Activated naive CD8-positive, alpha-beta T cell treated with anti-CD3 and anti-CD28 coated beads for 36 hours (primary cell): Measurements from ENCODE around the gene PGS1. TPM values are rescaled to one million over a fixed set of nuclear protein-coding genes. Genes with fewer than 3 reads are reported as not detected.
"Not testable (repeated sequence)": the region's sequence is repeated elsewhere in the genome, so short reads cannot be mapped to it uniquely, and the experiment has no call there.

Experiments used
- DNase-seq: peaks from one replicate; pipeline ENCODE4 v3.0.0; 2021
- H3K27ac Mint-ChIP-seq: one replicate; pipeline ENCODE4 v1.8.0; 2022; ENCODE audit warnings: mild to moderate bottlenecking, moderate library complexity, mixed read lengths
- H3K27me3 Mint-ChIP-seq: one replicate; pipeline ENCODE4 v1.8.0; 2022; ENCODE audit warnings: mild to moderate bottlenecking, mixed read lengths
- H3K36me3 Mint-ChIP-seq: one replicate; pipeline ENCODE4 v1.8.0; 2021; ENCODE audit warnings: mild to moderate bottlenecking, mixed read lengths
- H3K4me1 Mint-ChIP-seq: one replicate; pipeline ENCODE4 v1.8.0; 2021; ENCODE audit warnings: mixed read lengths
- H3K4me3 Mint-ChIP-seq: one replicate; pipeline ENCODE4 v1.8.0; 2022; ENCODE audit warnings: mild to moderate bottlenecking, moderate library complexity, mixed read lengths
- H3K9me3 Mint-ChIP-seq: one replicate; pipeline ENCODE4 v1.8.0; 2022; ENCODE audit warnings: mixed read lengths
- total RNA-seq, 2 experiments: library from RNA; stranded (reverse); gene quantifications; one replicate each; pipeline ENCODE4 v1.2.3, GENCODE V29; 2021

Gene PGS1
- total RNA-seq, 2 experiments from 2014 or later = 39.1 to 43.7 TPM

DNA sequence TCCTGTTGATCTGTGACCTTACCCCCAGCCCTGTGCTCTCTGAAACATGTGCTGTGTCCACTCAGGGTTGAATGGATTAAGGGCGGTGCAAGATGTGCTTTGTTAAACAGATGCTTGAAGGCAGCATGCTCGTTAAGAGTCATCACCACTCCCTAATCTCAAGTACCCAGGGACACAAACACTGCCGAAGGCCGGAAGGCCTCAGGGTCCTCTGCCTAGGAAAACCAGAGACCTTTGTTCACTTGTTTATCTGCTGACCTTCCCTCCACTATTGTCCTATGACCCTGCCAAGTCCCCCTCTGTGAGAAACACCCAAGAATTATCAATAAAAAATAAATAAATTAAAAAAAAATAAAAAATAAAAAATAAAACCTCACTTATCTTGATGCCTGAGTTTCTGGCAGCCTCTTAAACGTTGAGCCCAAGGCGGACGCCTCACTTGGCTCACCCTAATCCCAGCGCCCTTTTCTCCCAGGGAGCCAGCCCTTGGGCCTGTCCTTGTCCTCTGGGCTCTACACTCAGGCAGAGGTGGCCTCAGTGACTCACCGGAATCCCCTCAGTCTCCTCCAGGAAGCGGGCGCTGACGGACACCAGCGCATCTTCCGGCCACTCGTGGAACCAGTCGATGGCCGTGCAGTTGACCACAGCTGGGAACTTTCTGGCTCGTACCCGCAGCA is 87.8 kb downstream of the PGS1 start:
- DNase-seq, H3K27me3 Mint-ChIP-seq, H3K9me3 Mint-ChIP-seq, H3K36me3 Mint-ChIP-seq, H3K4me3 Mint-ChIP-seq, H3K4me1 Mint-ChIP-seq, H3K27ac Mint-ChIP-seq: not testable (repeated sequence)

GRCh38 chr17:78466786-78467715 is 88.6 kb downstream of the PGS1 start:
- H3K36me3 Mint-ChIP-seq = no peaks in the 10 kb centered on the region
- H3K9me3 Mint-ChIP-seq = no peaks in the 10 kb centered on the region
- no peaks in the 10 kb centered on the region for H3K4me1 Mint-ChIP-seq
- no peak for DNase-seq
- no peaks in the 10 kb centered on the region for H3K27me3 Mint-ChIP-seq
- H3K27ac Mint-ChIP-seq = no peak overlapping the region
- no peak overlapping the region for H3K4me3 Mint-ChIP-seq

DNA sequence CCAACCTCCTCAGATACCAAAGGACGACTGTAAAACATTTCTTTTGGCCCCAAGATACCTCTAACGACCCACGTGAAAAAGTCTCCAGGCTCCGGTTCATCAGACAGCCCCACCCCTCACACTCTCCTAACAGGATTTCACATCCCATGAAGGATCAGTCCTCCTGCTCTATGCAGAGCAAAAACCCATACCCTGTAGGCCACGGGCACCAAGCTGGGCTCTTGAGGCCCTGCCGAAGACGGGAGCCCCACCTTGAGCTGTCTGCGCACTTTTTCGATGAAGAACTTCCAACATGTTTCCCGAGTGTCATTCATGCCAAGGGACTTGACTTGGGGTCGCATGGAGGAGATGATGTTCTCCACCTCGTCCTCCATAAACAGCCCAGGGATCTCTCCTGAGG is 89.9 kb downstream of the PGS1 start:
- no peaks in the 10 kb centered on the region for H3K4me1 Mint-ChIP-seq
- no peak overlapping the region for H3K27ac Mint-ChIP-seq
- no peaks in the 10 kb centered on the region for H3K9me3 Mint-ChIP-seq
- peaks cover 5% of the 10 kb centered on the region for H3K27me3 Mint-ChIP-seq
- no peaks in the 10 kb centered on the region for H3K36me3 Mint-ChIP-seq
- no peak overlapping the region for H3K4me3 Mint-ChIP-seq
- DNase-seq = no peak

- Mint-ChIP-seq H3K27ac (no peak overlapping the region), H3K9me3 (no peaks in the 10 kb centered on the region), H3K36me3 (no peaks in the 10 kb centered on the region), H3K27me3 (peaks cover 5% of the 10 kb centered on the region), H3K4me1 (no peaks in the 10 kb centered on the region), H3K4me3 (no peak overlapping the region)
- DNase-seq = no peak
Observed at GRCh38 chr17:78469443-78469842, 91.0 kb downstream of the PGS1 start.

DNA sequence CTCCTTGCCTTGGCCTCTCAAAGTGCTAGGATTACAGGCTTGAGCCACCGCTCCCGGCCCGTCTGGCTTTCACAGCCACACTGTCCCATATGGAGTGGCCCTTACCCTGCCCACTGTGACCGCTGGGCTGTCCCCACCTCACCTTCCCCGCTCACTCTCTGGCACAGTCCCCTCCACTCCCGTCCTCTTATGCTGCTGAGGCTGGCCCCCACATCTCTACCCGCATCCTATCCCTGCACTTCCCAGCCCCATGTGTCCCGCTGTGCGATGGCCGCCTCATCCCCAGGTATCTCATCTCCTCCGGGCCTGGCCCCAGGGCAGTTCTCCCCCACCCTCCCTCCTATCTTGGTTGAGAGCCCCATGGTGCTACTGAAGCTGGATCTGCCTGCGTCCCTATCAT is 93.2 kb downstream of the PGS1 start:
- H3K27ac Mint-ChIP-seq = no peak overlapping the region
- peaks cover 5% of the 10 kb centered on the region for H3K27me3 Mint-ChIP-seq
- no peaks in the 10 kb centered on the region for H3K9me3 Mint-ChIP-seq
- H3K4me3 Mint-ChIP-seq = no peak overlapping the region
- DNase-seq = no peak
- H3K36me3 Mint-ChIP-seq = no peaks in the 10 kb centered on the region
- peaks cover 2% of the 10 kb centered on the region for H3K4me1 Mint-ChIP-seq

- H3K4me1 Mint-ChIP-seq = peaks cover 2% of the 10 kb centered on the region
- no peak overlapping the region for H3K4me3 Mint-ChIP-seq
- DNase-seq = no peak
- H3K9me3 Mint-ChIP-seq = no peaks in the 10 kb centered on the region
- no peak overlapping the region for H3K27ac Mint-ChIP-seq
- H3K27me3 Mint-ChIP-seq = peaks cover 5% of the 10 kb centered on the region
- no peaks in the 10 kb centered on the region for H3K36me3 Mint-ChIP-seq
Observed at GRCh38 chr17:78472035-78472905, 93.8 kb downstream of the PGS1 start.

DNA sequence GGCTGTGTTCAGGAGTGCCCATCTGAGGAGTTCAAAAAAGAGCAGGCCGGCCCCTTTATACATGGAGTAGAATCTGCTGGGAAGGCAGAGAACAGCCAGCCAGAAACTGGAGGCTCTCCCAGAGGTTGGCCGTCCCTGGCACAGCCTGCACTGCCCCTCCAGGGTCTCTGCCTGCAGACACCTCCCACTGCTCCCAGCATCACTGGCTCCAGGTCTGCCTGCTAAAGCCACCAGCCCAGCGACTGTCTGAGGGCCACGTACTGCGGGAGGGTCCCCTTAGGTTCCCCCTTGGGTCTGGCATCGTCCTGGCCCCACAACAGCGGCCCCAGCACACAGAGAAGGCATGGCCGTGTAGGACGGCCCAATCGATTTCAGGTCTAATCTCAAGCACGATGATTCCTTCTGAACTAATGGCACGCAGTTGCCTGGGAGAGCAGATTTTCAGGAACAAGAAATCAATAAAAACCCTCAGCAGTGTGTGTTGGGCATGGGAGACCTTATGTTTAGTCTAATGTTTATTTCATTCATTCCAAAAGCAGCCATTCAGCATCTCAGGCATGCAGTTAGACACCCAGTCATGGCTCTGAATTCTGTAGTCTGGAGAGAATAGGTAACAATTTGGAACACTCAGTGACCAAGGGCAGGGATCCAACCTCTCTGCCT is 95.6 kb downstream of the PGS1 start:
- Mint-ChIP-seq H3K27me3 (peaks cover 5% of the 10 kb centered on the region), H3K9me3 (no peaks in the 10 kb centered on the region), H3K36me3 (no peaks in the 10 kb centered on the region), H3K4me1 (peaks cover 2% of the 10 kb centered on the region), H3K4me3 (no peak overlapping the region), H3K27ac (no peak overlapping the region)
- no peak for DNase-seq

Other genes with a start within 250 kb of the PGS1 start
- gene TMC6, start 249.9 kb upstream of the PGS1 start, total RNA-seq = 100 to 1,000 TPM; 119 to 125 TPM
- 100 to 1,000 TPM; 133 to 136 TPM for gene TMC8, start 247.9 kb upstream of the PGS1 start, total RNA-seq
- not detected for gene C17orf99, start 232.3 kb upstream of the PGS1 start, total RNA-seq
- gene SYNGR2, start 210.1 kb upstream of the PGS1 start, total RNA-seq = 100 to 1,000 TPM; 126 to 127 TPM
- 100 to 1,000 TPM; 144 to 150 TPM for gene TK1, start 191.6 kb upstream of the PGS1 start, total RNA-seq
- 10 to 100 TPM; 32.7 to 36.2 TPM for gene AFMID, start 191.3 kb upstream of the PGS1 start, total RNA-seq
- gene BIRC5, start 164.4 kb upstream of the PGS1 start, total RNA-seq = 100 to 1,000 TPM in 1 of 2 experiments, 10 to 100 TPM in 1; 92.4 to 102 TPM
- not detected for gene TMEM235, start 147.0 kb upstream of the PGS1 start, total RNA-seq
- gene SOCS3, start 18.6 kb upstream of the PGS1 start, total RNA-seq = 10 to 100 TPM; 16.6 to 17.9 TPM
- under 1 TPM; 0.26 to 0.33 TPM for gene DNAH17, start 198.7 kb downstream of the PGS1 start, total RNA-seq